H54 (cell line): ENCODE measurements around the gene ATXN7.

ENCODE experiments used
- DNase-seq: peaks from one replicate; pipeline ENCODE4 v3.0.0; 2011; ENCODE audit warnings: low spot score, mixed read lengths; ENCODE audit not compliant: insufficient read length
- FAIRE-seq: peaks from 3 replicates; lab custom pipeline; 2011; peaks lifted over from hg19 to GRCh38; lab: Jason Lieb, UNC
- POLR2A ChIP-seq: IDR thresholded peaks from 2 replicates; pipeline ENCODE4 v1.6.1; 2011; ENCODE audit warnings: low read depth, mild to moderate bottlenecking, low read length

Gene ATXN7

GRCh38 chr3:63921741-63922482, 58.2 kb downstream of the ATXN7 start:
- no peak for TF ChIP-seq POLR2A
- FAIRE-seq (no peak), DNase-seq (no peak)

GRCh38 chr3:63922491-63923199, 59.0 kb downstream of the ATXN7 start:
- FAIRE-seq = no peak
- TF ChIP-seq POLR2A = no peak
- no peak for DNase-seq

- no peak for TF ChIP-seq POLR2A
- FAIRE-seq (no peak), DNase-seq (no peak)
Observed at GRCh38 chr3:63926309-63926708, 62.6 kb downstream of the ATXN7 start.

GRCh38 chr3:63927422-63928280, 64.0 kb downstream of the ATXN7 start:
- FAIRE-seq = no peak
- TF ChIP-seq POLR2A = no peak
- no peak for DNase-seq

GRCh38 chr3:63931290-63931689, 67.6 kb downstream of the ATXN7 start:
- DNase-seq (no peak), FAIRE-seq (no peak)
- no peak for TF ChIP-seq POLR2A

GRCh38 chr3:63932509-63933212, 69.0 kb downstream of the ATXN7 start:
- no peak for FAIRE-seq
- no peak for DNase-seq
- TF ChIP-seq POLR2A = no peak

- no peak for TF ChIP-seq POLR2A
- FAIRE-seq (no peak), DNase-seq (no peak)
Observed at GRCh38 chr3:63933459-63933858, 69.8 kb downstream of the ATXN7 start.

- no peak for FAIRE-seq
- TF ChIP-seq POLR2A = no peak
- no peak for DNase-seq
Observed at GRCh38 chr3:63934041-63934866, 70.6 kb downstream of the ATXN7 start.

- no peak for TF ChIP-seq POLR2A
- no peak for DNase-seq
- no peak for FAIRE-seq
Observed at GRCh38 chr3:63936925-63937324, 73.3 kb downstream of the ATXN7 start.

- no peak for TF ChIP-seq POLR2A
- no peak for FAIRE-seq
- DNase-seq = no peak
Observed at GRCh38 chr3:63937661-63938651, 74.3 kb downstream of the ATXN7 start.

GRCh38 chr3:63940389-63940757, 76.7 kb downstream of the ATXN7 start:
- FAIRE-seq = no peak
- TF ChIP-seq POLR2A = no peak
- no peak for DNase-seq

- no peak for DNase-seq
- no peak for TF ChIP-seq POLR2A
- FAIRE-seq = no peak
Observed at GRCh38 chr3:63942528-63942927, 78.9 kb downstream of the ATXN7 start.
